ENCODE data around the gene EN2.
A peak's percentile ranks its signal among the peaks of the same experiment; 100 is the strongest.

DNA sequence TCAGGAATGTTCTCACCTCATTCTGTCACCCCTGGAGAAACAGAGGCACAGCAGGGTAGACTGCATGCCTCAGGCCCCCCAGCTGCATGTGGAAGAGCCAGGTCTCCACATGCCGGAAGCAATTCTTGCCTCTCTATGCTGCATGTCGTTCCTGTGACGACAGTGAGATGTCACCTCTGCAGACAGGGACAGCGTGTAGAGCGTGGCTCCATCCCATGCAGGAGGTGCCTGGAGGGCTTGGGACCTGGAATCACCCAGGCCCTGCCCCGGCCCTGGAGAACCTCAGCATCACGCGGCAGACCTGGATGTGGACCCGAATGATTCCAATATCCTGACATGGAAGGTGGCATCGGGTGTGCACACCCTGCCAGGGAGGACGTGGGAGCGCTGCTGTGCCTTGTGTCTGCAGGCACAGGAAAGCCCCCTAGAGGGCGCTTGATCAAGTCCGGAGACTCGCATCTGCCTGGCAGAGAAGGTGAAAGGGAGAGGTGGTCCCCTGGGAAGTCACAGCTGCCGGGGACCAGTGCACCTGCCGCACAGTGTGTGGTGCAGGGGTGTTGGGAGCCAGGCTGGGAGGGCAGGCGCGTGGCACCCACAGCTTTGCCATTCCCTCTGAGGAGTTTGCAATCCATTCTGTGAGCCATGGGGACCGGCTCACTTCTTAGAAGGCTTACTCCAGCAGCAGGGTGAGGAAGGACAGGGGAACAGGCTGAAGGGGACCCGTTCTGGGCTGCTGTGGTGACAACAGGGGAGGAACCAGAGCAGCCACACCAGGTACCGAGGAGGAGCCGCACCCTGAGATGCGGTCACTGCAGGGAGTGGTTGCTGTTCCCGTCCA, 45.3 kb upstream of the EN2 start:
- TF ChIP-seq NFIC (IDR thresholded peaks at IDR 0.05) (no peak), MAX (IDR thresholded peaks at IDR 0.05) (no peak), CEBPB (IDR thresholded peaks at IDR 0.05) (no peak), YY1 (IDR thresholded peaks at IDR 0.05; ENCODE audit: low read depth) (no peak), TEAD4 (IDR thresholded peaks at IDR 0.05) (no peak), EP300 (IDR thresholded peaks at IDR 0.05; ENCODE audit: borderline replicate concordance) (no peak), RAD21 (IDR thresholded peaks at IDR 0.05; ENCODE audit: low read depth) (peak; percentile 29; the same call in 1 of the 2 replicates), FOXM1 (IDR thresholded peaks at IDR 0.05; ENCODE audit: borderline replicate concordance, low read depth) (no peak), TAF1 (IDR thresholded peaks at IDR 0.05; ENCODE audit: low read depth) (no peak), ZBTB7A (IDR thresholded peaks at IDR 0.05; ENCODE audit: low read depth) (no peak), CREB1 (IDR thresholded peaks at IDR 0.05; ENCODE audit: low read depth) (no peak)
- TF ChIP-seq, protein P1, sequence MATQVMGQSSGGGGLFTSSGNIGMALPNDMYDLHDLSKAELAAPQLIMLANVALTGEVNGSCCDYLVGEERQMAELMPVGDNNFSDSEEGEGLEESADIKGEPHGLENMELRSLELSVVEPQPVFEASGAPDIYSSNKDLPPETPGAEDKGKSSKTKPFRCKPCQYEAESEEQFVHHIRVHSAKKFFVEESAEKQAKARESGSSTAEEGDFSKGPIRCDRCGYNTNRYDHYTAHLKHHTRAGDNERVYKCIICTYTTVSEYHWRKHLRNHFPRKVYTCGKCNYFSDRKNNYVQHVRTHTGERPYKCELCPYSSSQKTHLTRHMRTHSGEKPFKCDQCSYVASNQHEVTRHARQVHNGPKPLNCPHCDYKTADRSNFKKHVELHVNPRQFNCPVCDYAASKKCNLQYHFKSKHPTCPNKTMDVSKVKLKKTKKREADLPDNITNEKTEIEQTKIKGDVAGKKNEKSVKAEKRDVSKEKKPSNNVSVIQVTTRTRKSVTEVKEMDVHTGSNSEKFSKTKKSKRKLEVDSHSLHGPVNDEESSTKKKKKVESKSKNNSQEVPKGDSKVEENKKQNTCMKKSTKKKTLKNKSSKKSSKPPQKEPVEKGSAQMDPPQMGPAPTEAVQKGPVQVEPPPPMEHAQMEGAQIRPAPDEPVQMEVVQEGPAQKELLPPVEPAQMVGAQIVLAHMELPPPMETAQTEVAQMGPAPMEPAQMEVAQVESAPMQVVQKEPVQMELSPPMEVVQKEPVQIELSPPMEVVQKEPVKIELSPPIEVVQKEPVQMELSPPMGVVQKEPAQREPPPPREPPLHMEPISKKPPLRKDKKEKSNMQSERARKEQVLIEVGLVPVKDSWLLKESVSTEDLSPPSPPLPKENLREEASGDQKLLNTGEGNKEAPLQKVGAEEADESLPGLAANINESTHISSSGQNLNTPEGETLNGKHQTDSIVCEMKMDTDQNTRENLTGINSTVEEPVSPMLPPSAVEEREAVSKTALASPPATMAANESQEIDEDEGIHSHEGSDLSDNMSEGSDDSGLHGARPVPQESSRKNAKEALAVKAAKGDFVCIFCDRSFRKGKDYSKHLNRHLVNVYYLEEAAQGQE (IDR thresholded peaks at IDR 0.05; ENCODE audit: low read depth), result no peak
- TF ChIP-seq, protein P2, sequence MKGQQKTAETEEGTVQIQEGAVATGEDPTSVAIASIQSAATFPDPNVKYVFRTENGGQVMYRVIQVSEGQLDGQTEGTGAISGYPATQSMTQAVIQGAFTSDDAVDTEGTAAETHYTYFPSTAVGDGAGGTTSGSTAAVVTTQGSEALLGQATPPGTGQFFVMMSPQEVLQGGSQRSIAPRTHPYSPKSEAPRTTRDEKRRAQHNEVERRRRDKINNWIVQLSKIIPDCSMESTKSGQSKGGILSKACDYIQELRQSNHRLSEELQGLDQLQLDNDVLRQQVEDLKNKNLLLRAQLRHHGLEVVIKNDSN (IDR thresholded peaks at IDR 0.05), result no peak

Measured in Ishikawa (cell line).